ENCODE results near the gene ADGRD1. TPM values are rescaled to one million over a fixed set of nuclear protein-coding genes. Genes with fewer than 3 reads are reported as not detected.

ADGRD1 gene
- total RNA-seq, 1 donor from 2014 or later, result 1.7 TPM

- Mint-ChIP-seq H3K4me3 (ENCODE audit: unreplicated experiment) (no peak overlapping the region), H3K27me3 (ENCODE audit: unreplicated experiment) (peaks cover 4% of the 10 kb centered on the region)
- no peak for DNase-seq (ENCODE audit: low spot score)
These were observed 80.3 kb downstream of the ADGRD1 start for GRCh38 chr12:131033886-131034482.

GRCh38 chr12:131034631-131035244 is 81.0 kb downstream of the ADGRD1 start:
- Mint-ChIP-seq H3K27ac (ENCODE audit: unreplicated experiment) (no peak overlapping the region), H3K4me1 (ENCODE audit: unreplicated experiment) (no peaks in the 10 kb centered on the region), H3K36me3 (ENCODE audit: low read depth, unreplicated experiment) (no peaks in the 10 kb centered on the region), H3K4me3 (ENCODE audit: unreplicated experiment) (no peak overlapping the region), H3K9me3 (ENCODE audit: unreplicated experiment) (no peaks in the 10 kb centered on the region), H3K27me3 (ENCODE audit: unreplicated experiment) (peaks cover 4% of the 10 kb centered on the region)
- TF ChIP-seq CTCF (IDR thresholded peaks at IDR 0.05; ENCODE audit: unreplicated experiment), result no peak
- no peak for DNase-seq (ENCODE audit: low spot score)

More at GRCh38 chr12:131033886-131034482, 80.3 kb downstream of the ADGRD1 start:
- Mint-ChIP-seq H3K36me3 (ENCODE audit: low read depth, unreplicated experiment) (no peaks in the 10 kb centered on the region), H3K4me1 (ENCODE audit: unreplicated experiment) (peaks cover 2% of the 10 kb centered on the region), H3K9me3 (ENCODE audit: unreplicated experiment) (no peaks in the 10 kb centered on the region), H3K27ac (ENCODE audit: unreplicated experiment) (no peak overlapping the region)
- TF ChIP-seq CTCF (IDR thresholded peaks at IDR 0.05; ENCODE audit: unreplicated experiment), result no peak

- no peak overlapping the region for H3K4me3 Mint-ChIP-seq (ENCODE audit: unreplicated experiment)
- H3K27me3 Mint-ChIP-seq (ENCODE audit: unreplicated experiment), result peaks cover 4% of the 10 kb centered on the region
- H3K27ac Mint-ChIP-seq (ENCODE audit: unreplicated experiment), result no peak overlapping the region
- no peak for DNase-seq (ENCODE audit: low spot score)
- H3K9me3 Mint-ChIP-seq (ENCODE audit: unreplicated experiment), result no peaks in the 10 kb centered on the region
- H3K4me1 Mint-ChIP-seq (ENCODE audit: unreplicated experiment), result no peaks in the 10 kb centered on the region
- H3K36me3 Mint-ChIP-seq (ENCODE audit: low read depth, unreplicated experiment), result no peaks in the 10 kb centered on the region
- TF ChIP-seq CTCF (IDR thresholded peaks at IDR 0.05; ENCODE audit: unreplicated experiment), result no peak
These were observed 81.6 kb downstream of the ADGRD1 start for GRCh38 chr12:131035245-131035681.

- peaks cover 2% of the 10 kb centered on the region for H3K27me3 Mint-ChIP-seq (ENCODE audit: unreplicated experiment)
- TF ChIP-seq CTCF (IDR thresholded peaks at IDR 0.05; ENCODE audit: unreplicated experiment), result no peak
- H3K4me1 Mint-ChIP-seq (ENCODE audit: unreplicated experiment), result no peaks in the 10 kb centered on the region
- H3K4me3 Mint-ChIP-seq (ENCODE audit: unreplicated experiment), result no peak overlapping the region
- no peak for DNase-seq (ENCODE audit: low spot score)
- H3K27ac Mint-ChIP-seq (ENCODE audit: unreplicated experiment), result no peak overlapping the region
- no peaks in the 10 kb centered on the region for H3K9me3 Mint-ChIP-seq (ENCODE audit: unreplicated experiment)
- H3K36me3 Mint-ChIP-seq (ENCODE audit: low read depth, unreplicated experiment), result no peaks in the 10 kb centered on the region
These were observed 84.5 kb downstream of the ADGRD1 start for GRCh38 chr12:131038159-131038558.

All from endothelial cell (in vitro differentiated cells).